Subcutaneous abdominal adipose tissue (tissue), 5 donors: ENCODE results near the gene S1PR3.

Experiments used
- H3K27ac ChIP-seq: one replicate; pipeline ENCODE4 v1.7.0; 2013; ENCODE audit warnings: low read depth, mild to moderate bottlenecking, inconsistent platforms, low read length, moderate library complexity
- H3K27me3 ChIP-seq, 5 donors: one replicate each; pipeline ENCODE4 v1.7.0; 2013; ENCODE audit warnings: low read length in 5 of 5, inconsistent platforms in 1 of 5; ENCODE audit not compliant: control insufficient read depth in 5 of 5, insufficient read depth in 4 of 5
- H3K36me3 ChIP-seq, 5 donors: one replicate each; pipeline ENCODE4 v1.7.0; 2013; ENCODE audit warnings: low read length in 5 of 5; ENCODE audit not compliant: control insufficient read depth in 5 of 5, insufficient read depth in 5 of 5
- H3K4me1 ChIP-seq, 5 donors: one replicate each; pipeline ENCODE4 v1.7.0; 2013; ENCODE audit warnings: low read length in 5 of 5, mild to moderate bottlenecking in 3 of 5, moderate library complexity in 1 of 5; ENCODE audit not compliant: control insufficient read depth in 5 of 5, insufficient read depth in 5 of 5
- H3K4me3 ChIP-seq, 5 donors: one replicate each; pipeline ENCODE4 v1.7.0; 2013; ENCODE audit warnings: low read length in 5 of 5, low read depth in 1 of 5
- H3K9ac ChIP-seq, 5 donors: one replicate each; pipeline ENCODE4 v1.7.0; 2013; ENCODE audit warnings: low read length in 5 of 5, mild to moderate bottlenecking in 4 of 5, moderate library complexity in 3 of 5
- H3K9me3 ChIP-seq, 5 donors: one replicate each; pipeline ENCODE4 v1.7.0; 2013; ENCODE audit warnings: low read length in 5 of 5; ENCODE audit not compliant: control insufficient read depth in 5 of 5
- donor health status: healthy.
- donor health status: healthy.
- donor health status: healthy.
- donor health status: healthy.
- donor health status: healthy.

S1PR3 gene

DNA sequence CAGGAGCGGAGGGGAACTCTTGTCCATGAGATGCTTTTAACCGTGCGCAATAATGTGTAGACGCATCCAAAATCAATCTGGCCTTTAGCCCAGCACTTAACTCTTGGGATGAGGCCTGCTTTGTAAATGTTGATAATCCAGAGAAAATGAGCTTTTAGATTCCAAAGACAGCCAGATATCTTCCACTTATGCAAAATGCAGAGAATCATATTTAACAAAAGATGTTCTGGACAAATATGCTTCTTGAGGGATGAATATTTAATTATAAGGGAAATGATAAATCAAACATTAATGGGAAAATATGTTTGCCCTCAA lies 5.6 kb downstream of the S1PR3 start:
- Histone ChIP-seq H3K27ac (no peak overlapping the region), H3K36me3 (peaks cover 0 to 5% (median 0%) of the 10 kb centered on the region in 5 donors), H3K4me3 (no peak overlapping the region), H3K9me3 (no peaks in the 10 kb centered on the region), H3K4me1 (peaks cover 4 to 30% (median 23%) of the 10 kb centered on the region in 5 donors), H3K9ac (no peak overlapping the region), H3K27me3 (peaks cover 22 to 38% (median 27%) of the 10 kb centered on the region in 5 donors)

- H3K36me3 ChIP-seq, result peaks cover 0 to 8% (median 2%) of the 10 kb centered on the region in 5 donors
- peaks cover 20 to 36% (median 27%) of the 10 kb centered on the region in 5 donors for H3K27me3 ChIP-seq
- no peak overlapping the region for H3K4me3 ChIP-seq
- no peak overlapping the region for H3K9ac ChIP-seq
- no peak overlapping the region for H3K27ac ChIP-seq
- no peaks in the 10 kb centered on the region for H3K9me3 ChIP-seq
- H3K4me1 ChIP-seq, result peaks cover 4 to 24% (median 19%) of the 10 kb centered on the region in 5 donors
These were observed 6.4 kb downstream of the S1PR3 start for GRCh38 chr9:88997646-88998045.

DNA sequence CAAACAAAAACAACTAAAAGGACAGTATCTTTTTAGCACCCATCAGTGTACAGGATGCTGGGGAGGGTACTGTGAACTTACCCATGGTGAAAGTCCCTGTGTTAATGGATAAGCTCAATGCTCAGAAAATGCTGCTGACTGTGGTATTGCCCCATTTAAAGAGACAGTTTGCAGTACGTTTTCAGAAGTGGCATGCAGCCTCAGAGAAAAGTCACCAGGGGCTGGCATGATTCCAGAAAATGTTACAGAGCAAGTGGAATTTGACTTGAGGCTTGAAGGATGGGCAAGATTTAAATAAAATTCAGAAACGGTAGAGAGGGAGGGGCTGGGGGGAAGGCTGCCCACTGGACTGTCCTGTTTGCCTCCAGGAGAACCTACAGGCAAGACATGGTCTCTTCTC lies 7.2 kb downstream of the S1PR3 start:
- H3K4me3 ChIP-seq, result no peak overlapping the region
- H3K27me3 ChIP-seq, result peaks cover 19 to 40% (median 24%) of the 10 kb centered on the region in 5 donors
- no peak overlapping the region for H3K9ac ChIP-seq
- peaks cover 4 to 24% (median 19%) of the 10 kb centered on the region in 5 donors for H3K4me1 ChIP-seq
- H3K9me3 ChIP-seq, result no peaks in the 10 kb centered on the region
- H3K27ac ChIP-seq, result no peak overlapping the region
- H3K36me3 ChIP-seq, result peaks cover 0 to 9% (median 2%) of the 10 kb centered on the region in 5 donors

- Histone ChIP-seq H3K9me3 (no peaks in the 10 kb centered on the region), H3K27ac (no peak overlapping the region), H3K9ac (no peak overlapping the region), H3K27me3 (peaks cover 15 to 36% (median 20%) of the 10 kb centered on the region in 5 donors), H3K4me3 (no peak overlapping the region), H3K36me3 (peaks cover 0 to 9% (median 2%) of the 10 kb centered on the region in 5 donors), H3K4me1 (peaks cover 4 to 22% (median 19%) of the 10 kb centered on the region in 5 donors)
These were observed 7.6 kb downstream of the S1PR3 start for GRCh38 chr9:88998911-88999310.

DNA sequence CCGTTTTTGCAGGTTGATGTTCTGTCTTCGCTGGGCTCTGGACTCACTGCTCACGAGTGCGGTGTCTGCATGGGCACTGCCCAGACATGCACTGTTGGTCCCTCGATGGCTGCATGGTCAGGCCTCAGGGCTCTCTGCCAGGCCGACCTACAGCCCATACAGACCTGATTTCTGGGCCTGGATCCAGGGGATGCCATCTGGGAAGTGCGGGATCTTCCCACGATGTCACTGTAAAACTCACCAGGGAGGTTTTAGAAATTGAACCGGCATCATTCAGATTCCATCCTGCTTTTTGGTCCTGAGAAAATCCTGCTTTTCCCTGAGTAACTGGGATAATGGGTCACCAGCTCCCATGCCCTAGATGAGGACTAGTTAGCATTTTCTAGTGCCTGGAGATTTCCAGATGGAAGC lies 9.1 kb downstream of the S1PR3 start:
- Histone ChIP-seq H3K27me3 (peaks cover 5 to 26% (median 10%) of the 10 kb centered on the region in 5 donors), H3K9me3 (no peaks in the 10 kb centered on the region), H3K27ac (peak overlapping the region; percentile 10), H3K4me1 (peaks cover 4 to 13% (median 11%) of the 10 kb centered on the region in 5 donors), H3K9ac (peak overlapping the region in 1 of 5 donors; percentile 41), H3K4me3 (no peak overlapping the region), H3K36me3 (peaks cover 0 to 9% (median 2%) of the 10 kb centered on the region in 5 donors)

- Histone ChIP-seq H3K4me3 (peak overlapping the region in 3 of 5 donors; percentile 9 to 24 (median 22)), H3K27me3 (peaks cover 4 to 22% (median 10%) of the 10 kb centered on the region in 5 donors), H3K9me3 (no peaks in the 10 kb centered on the region), H3K9ac (no peak overlapping the region), H3K27ac (peak overlapping the region; percentile 10), H3K36me3 (peaks cover 0 to 8% (median 2%) of the 10 kb centered on the region in 5 donors), H3K4me1 (peaks cover 4 to 13% (median 11%) of the 10 kb centered on the region in 5 donors)
These were observed 10.0 kb downstream of the S1PR3 start for GRCh38 chr9:89000973-89001916.

DNA sequence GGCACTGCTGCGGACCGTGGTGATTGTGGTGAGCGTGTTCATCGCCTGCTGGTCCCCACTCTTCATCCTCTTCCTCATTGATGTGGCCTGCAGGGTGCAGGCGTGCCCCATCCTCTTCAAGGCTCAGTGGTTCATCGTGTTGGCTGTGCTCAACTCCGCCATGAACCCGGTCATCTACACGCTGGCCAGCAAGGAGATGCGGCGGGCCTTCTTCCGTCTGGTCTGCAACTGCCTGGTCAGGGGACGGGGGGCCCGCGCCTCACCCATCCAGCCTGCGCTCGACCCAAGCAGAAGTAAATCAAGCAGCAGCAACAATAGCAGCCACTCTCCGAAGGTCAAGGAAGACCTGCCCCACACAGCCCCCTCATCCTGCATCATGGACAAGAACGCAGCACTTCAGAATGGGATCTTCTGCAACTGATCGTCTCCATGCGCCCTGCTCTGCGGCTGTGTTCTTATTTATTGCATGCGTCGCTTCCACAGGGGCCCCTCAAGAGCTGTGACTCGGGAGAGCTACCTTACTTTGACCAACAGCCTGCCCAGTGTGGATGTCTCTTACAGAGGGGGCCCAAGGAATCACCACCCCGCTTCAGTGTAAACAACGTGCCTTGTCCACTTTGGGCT lies 10.8 kb downstream of the S1PR3 start:
- H3K36me3 ChIP-seq, result peaks cover 0 to 5% (median 2%) of the 10 kb centered on the region in 5 donors
- peaks cover 4 to 13% (median 11%) of the 10 kb centered on the region in 5 donors for H3K4me1 ChIP-seq
- H3K27ac ChIP-seq, result no peak overlapping the region
- H3K9ac ChIP-seq, result no peak overlapping the region
- H3K27me3 ChIP-seq, result peaks cover 0 to 18% (median 10%) of the 10 kb centered on the region in 5 donors
- H3K4me3 ChIP-seq, result no peak overlapping the region
- no peaks in the 10 kb centered on the region for H3K9me3 ChIP-seq

GRCh38 chr9:89002987-89003386 lies 11.7 kb downstream of the S1PR3 start:
- Histone ChIP-seq H3K9me3 (no peaks in the 10 kb centered on the region), H3K4me1 (peaks cover 4 to 13% (median 11%) of the 10 kb centered on the region in 5 donors), H3K9ac (no peak overlapping the region), H3K36me3 (peaks cover 0 to 5% (median 2%) of the 10 kb centered on the region in 5 donors), H3K27ac (no peak overlapping the region), H3K27me3 (peaks cover 0 to 18% (median 10%) of the 10 kb centered on the region in 5 donors), H3K4me3 (no peak overlapping the region)

- no peak overlapping the region for H3K27ac ChIP-seq
- H3K9me3 ChIP-seq, result no peaks in the 10 kb centered on the region
- peaks cover 0 to 5% (median 2%) of the 10 kb centered on the region in 5 donors for H3K36me3 ChIP-seq
- peaks cover 2 to 12% (median 9%) of the 10 kb centered on the region in 5 donors for H3K4me1 ChIP-seq
- H3K9ac ChIP-seq, result no peak overlapping the region
- H3K4me3 ChIP-seq, result no peak overlapping the region
- H3K27me3 ChIP-seq, result peaks cover 0 to 18% (median 10%) of the 10 kb centered on the region in 5 donors
These were observed 14.1 kb downstream of the S1PR3 start for GRCh38 chr9:89005323-89005722.

GRCh38 chr9:89006267-89006666 lies 15.0 kb downstream of the S1PR3 start:
- H3K4me1 ChIP-seq, result peaks cover 0 to 3% (median under 1%) of the 10 kb centered on the region in 5 donors

More at GRCh38 chr9:89006267-89006666, 15.0 kb downstream of the S1PR3 start:
- H3K4me3 ChIP-seq, result no peak overlapping the region
- peaks cover 0 to 18% (median 10%) of the 10 kb centered on the region in 5 donors for H3K27me3 ChIP-seq
- H3K27ac ChIP-seq, result no peak overlapping the region
- no peak overlapping the region for H3K9ac ChIP-seq
- H3K9me3 ChIP-seq, result no peaks in the 10 kb centered on the region
- peaks cover 0 to 5% (median 2%) of the 10 kb centered on the region in 5 donors for H3K36me3 ChIP-seq
